Fibroblast of the conjunctiva (primary cell): ENCODE results near the gene CCM2.

Experiments
- DNase-seq: peaks from one replicate; pipeline ENCODE4 v3.0.0-alpha.2; 2010; ENCODE audit warnings: low read depth

Gene CCM2

DNA sequence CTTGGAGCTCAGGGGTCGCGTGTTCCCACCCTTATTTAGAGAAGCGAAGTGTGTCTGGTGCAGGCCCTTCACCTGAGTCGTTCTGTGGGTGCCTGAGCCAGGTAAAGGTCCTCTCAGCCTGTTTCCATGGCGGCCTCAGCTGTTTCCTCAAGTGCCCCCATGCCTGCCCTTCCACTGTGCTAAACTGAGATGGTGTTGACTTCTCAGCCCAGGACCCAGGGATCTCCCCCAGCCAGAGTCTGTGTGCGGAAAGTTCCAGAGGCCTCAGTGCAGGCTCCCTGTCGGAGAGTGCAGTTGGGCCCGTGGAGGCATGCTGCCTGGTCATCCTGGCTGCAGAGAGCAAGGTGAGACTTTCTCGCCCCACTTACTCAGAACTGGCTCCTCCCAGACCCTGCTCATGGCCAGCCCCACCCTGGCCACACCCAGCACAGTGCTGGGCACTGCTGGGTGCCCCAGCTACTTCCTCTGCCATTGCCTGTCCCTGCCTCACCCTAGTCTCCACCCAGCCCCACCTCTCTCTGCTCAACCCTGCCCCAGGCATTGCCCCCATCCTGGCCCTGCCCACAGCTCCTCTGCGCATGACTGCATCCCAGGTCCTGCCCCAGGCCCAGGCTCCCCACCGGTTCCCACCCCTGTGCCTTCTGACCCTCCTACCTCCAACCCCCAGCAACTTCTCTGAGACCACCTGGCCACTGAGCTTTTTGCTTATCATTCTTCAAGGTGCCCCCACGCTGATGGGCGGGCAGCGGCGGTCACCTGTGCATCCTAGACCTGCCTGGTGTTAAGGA lies 68.4 kb downstream of the CCM2 start:
- no peak for DNase-seq

DNA sequence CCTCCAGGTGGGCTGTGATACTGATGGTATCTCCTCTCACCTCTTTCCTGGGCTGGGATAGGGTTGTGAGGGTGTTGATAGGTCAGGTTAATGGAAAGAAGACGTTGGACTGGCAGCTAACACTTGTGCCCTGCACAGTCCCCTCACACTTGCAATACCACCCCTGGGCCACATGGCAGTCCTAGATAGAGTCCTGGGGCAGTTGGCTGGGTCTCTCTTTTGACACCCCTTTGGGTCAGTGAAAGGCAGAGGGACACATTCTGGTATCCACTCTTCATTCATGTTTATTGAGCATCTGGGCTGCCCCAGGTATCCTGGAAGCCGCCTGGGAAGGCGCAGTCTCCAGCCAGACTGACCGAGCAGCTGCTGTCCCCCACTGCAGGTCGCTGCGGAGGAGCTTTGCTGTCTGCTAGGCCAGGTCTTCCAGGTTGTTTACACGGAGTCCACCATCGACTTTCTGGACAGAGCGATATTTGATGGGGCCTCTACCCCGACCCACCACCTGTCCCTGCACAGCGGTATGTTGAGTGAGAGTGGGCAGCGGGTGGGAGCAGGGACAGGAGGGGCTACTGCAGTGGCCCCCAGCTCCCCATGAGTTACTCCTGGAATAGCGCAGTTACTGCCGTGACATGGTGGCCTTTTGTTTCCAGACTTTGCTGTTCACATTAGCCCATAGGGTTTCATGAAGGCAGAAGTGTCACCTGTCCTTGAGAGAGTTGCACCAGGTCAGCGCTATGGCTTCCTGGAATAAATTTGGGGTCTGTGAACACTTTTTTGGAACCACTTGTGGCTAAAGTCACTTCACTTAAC lies 69.6 kb downstream of the CCM2 start:
- DNase-seq = no peak

DNA sequence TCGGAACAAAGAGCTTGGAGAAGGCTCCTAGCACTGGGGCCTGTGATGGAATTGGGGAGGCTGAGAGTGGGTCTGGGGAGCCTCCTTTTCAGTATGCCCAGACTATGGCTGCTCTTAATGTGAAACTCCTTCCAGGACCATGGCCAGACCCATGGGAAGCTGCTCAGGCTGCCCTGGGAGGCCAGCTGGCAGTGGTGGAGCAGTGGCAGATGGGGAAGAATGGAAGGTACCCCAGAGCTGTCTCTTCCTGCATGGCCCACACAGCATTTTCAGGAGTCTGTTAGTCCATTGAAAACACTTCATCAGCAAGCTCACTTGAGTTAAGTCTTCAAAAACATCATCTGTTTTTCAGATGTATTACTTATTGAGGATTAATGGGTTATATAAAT lies 70.2 kb downstream of the CCM2 start:
- no peak for DNase-seq

DNA sequence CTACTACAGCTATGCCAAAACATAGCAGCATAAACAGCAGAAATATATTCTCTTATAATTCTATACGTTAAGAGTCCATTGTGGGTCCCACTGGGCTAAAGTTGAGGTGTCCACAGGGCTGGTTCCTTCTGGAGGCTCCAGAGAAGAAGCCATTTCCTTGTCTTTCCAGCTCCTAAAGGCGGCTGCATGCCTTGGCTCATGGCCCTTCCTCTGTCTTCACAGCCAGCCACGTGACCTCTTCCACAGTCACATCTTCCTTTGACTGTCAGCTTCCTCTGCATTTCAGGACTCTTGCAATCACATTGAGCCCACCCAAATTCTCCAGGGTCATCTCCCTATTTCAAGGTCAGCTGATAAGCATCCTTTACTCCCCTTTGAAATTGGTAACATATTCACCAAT lies 71.5 kb downstream of the CCM2 start:
- DNase-seq = no peak

DNA sequence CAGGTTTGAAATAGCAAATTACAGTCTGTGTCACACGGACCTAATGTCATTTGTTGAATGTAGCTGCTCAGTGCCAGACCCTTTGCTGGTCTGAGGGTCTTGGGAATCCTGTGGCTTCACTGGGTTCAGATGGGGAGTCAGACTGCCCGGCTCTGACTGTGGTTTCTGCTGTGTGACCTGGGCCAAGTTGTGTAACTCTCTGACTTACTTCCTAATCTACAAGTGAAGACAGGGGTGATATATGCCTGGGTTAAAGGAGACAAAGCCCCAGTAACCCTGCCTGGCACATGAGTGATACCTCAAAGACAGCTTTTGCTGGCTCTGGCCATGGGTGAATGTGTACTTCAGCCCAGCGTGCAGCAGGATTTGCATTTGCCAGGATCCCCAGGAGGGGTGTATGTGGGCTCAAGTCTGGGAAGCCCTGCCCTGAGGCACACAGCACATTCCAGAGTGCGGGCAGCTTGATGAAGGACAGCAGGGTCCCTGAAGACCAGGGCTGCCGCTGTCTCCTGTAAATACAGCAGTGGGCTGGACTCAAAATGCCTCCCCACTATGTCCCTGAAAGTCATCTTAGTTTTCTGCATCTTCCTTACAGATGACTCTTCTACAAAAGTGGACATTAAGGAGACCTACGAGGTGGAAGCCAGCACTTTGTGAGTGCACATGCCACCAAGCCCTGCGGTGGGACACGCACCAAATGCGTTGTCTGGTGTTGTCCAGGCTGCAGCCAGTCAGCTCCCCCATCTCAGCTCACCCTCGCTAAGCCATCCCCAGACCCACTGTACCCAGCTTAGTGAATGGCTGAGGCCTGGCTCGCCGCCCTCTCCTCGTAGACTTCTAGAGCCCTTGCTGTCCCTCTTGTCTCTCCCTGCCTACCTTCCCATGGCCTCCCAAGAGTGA lies 72.4 kb downstream of the CCM2 start:
- no peak for DNase-seq

DNA sequence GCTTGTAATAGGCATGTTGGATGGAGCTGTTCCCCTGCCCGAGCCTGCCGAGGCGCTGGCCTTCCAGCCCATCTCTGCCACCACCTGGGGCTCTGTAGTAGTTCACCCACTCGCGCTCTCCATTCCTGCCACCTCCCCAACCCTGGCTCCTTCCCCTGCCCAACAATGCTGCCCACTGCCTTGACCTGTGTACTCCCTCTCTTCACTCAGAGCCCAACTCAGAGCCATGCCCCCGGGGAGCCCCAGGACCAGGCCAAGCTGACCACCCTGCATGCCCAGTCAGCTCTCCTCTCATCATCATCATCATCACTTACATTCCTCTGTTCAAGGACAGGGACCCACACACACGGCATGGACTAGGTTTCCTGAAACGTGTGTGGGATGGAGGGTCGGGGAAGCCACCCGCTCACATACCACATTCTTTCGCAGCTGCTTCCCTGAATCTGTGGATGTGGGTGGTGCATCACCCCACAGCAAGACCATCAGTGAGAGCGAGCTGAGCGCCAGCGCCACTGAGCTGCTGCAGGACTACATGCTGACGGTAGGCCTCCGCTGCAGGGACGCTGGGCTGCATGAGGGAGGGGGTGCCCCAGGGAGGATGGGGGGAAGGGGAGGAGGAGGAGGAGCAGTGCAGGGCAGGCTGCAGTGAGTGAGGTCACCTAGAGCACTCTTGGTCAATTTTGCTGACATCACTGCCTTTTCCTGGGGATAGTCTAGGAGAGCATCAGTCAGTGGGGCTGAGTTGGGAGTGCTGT lies 73.2 kb downstream of the CCM2 start:
- DNase-seq = no peak

DNA sequence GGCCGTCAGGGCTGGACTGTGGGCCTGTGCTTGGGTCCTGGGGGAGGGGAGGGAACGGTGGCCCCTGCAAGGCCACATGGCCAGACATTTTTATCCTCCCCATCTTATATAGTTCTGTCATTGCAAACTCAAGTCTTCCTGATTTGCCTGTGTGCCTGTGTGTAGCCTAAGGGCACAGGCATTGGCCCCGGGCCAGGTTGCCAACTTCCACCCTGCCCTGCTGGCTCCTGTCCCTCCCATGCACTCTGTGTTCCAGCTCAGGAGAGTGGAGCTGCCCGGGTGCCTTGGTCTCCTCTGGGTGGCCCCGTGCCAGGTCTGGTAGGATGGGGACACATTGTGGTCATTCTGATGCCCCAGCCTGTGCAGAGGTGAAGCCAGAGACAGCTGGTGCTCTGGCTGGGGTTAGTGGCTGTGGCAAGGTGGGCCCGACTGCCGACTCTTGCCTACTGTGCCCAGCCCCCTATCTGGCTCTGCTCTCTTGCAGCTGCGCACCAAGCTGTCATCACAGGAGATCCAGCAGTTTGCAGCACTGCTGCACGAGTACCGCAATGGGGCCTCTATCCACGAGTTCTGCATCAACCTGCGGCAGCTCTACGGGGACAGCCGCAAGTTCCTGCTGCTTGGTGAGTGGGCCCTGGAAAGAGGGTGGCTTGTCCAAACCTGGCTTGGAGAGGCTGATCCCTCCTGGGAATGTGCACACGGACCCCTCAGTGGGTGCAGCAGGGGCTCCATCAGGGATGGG lies 74.0 kb downstream of the CCM2 start:
- DNase-seq = no peak

DNA sequence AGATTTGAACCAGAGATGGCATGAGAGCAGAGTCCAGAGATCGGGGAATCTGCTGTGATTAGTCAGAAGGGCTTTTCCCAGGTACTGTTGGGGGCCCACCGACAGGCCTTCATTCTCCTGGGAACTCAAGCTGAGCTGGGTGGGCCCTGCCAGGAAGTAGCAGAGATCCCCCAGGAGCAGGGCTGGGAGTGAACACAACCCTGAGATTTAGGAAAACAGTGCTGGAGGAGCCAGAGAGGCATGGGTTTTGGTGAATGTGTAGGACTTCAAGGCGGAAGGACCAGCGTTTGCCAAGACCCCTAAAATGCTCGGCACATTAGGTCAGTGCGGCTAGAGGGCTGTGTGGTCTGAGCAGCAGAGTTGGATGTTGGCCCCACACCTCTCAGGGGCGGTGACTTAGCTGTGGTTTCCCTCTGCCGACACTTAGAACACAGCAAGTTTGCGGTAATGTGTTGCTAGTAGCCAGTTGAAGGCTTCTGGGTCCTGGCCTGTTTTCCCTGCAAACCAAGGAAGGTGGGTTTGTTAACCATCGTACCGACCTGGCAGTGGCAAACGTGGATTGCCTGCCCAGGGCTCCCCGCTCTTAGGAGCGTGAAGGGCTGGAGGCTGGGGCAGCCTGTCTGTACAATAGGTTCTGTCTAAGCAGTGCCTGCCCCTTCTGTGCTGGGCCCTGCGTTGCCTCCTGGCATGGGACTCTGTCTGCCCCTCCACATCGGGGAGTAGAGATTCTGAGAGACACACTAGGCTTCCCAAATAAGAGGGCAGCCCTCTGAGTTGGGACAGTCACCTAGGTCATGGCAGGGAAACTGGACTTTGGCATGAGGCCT lies 74.7 kb downstream of the CCM2 start:
- no peak for DNase-seq

DNA sequence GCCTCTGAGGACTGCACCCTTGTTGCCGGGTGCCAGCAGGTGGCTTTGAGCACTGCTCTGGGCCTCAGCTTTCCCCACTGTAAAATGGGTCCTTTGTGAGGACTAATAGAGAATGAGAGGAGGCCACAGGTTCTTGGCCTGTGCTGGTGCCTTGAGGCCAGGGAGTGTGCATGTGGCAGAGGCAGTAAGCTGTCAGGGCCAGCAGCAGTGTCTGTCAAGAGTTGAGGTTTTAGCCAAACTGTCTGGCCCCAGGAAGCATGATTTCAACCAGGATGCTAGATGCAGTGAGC lies 75.3 kb downstream of the CCM2 start:
- no peak for DNase-seq

DNA sequence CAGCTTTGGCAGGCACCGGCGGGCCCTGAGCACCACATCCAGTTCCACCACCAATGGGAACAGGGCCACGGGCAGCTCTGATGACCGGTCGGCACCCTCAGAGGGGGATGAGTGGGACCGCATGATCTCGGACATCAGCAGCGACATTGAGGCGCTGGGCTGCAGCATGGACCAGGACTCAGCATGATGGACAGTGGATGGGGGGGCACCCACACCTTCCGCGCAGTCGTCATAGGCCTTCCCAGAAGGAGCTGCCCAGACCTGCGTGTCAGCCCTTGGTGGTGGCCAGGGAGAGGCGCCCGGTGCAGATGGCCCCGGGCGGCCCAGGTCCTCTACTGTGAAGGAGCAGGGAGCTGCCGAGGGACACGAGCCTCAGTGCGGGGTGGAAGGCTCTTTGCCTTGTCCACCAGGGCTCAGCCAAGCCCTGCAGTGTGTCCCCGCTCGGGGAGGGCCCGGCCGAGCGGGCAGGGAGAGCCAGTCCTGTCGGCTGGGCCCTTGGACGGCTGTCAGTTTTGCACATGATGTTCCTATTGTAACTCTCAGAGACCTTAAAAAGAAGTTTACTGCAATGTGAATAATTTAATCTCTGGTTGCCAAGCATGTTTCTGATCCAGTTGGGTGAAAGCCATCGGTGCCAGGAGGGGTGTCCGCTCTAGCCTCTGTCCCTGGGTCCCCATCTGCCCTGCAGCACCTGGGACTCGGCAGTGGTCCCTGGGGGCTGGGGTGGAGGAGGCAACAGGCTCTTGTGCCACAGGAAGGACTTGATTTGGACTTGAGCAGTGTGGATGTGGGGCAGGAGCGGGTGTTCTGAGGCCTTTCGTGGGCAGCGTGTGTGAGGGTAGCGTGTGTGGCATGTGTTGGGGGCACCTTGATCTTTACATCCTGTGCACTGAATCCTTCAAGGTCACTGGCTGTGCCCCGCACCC lies 76.1 kb downstream of the CCM2 start:
- no peak for DNase-seq

DNA sequence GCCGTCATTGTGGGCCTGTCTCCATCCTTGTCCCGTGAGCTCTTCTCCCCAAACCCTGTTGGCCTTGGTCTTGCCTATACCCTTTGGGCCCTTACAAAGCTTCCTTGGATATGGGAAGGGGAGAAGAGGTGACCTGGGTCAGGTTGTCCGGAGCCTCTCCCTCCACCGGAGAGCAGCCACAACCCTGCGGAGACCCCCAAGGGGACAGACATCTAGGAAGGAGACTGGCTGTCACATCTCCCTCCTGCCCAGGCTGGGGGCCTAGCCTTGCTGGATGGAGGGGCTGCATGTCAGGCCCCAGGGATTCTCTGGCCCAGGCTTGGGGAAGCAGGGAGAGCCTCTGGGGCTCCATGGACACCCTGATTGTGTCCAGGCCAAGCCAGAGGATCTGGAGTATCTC lies 76.9 kb downstream of the CCM2 start:
- no peak for DNase-seq

DNA sequence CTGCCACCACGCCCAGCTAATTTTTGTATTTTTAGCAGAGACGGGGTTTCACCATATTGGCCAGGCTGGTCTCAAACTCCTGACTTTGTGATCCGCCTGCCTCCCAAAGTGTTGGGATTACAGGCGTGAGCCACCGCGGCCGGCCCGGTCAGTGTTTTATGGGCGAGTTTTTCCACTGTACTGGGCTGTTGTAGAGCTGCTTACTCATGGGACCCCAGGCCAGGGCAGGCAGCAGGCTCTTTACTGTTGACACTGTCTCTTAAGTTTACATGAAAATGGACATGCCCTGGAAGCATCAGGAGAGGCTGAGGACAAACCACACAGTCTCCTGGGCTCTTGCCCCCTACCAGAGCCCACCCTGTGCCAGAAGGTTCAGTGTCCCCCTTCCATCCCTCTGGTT lies 77.6 kb downstream of the CCM2 start:
- no peak for DNase-seq

DNA sequence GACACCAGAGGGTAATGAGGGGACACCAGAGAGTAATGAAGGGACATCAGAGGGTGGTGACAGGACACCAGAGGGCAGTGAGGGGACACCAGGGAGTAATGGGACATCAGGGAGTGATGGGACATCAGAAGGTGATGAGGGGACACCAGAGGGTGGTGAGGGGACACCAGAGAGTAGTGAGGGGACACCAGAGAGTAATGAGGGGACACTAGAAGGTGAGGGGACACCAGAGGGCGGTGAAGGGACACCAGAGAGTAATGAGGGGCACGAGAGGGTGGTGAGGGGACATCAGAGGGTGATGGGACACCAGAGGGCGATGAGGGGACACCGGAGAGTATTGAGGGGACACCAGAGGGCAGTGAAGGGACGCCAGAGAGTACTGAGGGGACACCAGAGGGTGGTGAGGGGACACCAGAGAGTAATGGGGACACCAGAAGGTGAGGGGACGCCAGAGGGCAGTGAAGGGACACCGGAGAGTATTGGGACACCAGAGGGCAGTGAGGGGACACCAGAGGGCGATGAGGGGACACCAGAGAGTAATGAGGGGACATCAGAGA lies 78.2 kb downstream of the CCM2 start:
- DNase-seq = no peak

DNA sequence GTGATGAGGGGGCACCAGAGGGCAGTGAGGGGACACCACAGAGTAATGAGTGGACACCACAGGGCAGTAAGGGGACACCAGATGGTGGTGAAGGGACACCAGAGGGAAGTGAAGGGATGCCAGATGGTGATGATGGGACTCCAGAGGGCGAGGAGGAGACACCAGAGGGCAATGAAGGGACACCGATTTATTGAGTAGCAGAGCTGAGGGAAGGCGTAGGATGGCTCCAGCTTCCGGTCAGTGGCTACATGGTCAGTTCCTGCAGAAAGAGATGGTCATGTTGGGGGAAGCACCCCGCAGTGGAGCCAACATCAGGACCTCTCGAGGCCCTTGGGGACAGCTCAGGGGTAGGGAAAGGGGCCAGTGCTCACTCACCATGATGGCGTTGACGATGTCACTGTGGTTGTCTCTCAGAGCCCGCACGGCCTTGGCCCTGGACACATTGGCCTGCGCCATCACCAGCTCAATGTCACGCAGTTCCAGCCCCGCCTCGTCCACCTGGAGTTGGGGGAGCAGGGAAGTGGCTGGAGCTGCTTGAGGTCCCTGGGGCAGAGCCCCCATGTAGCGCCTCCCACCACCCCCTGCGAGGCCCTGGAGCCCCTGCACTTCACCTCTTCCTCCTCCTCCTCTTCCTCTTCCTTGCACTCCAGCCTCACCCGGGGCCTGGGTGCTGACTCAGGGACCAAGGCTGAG lies 80.4 kb downstream of the CCM2 start:
- DNase-seq = no peak

DNA sequence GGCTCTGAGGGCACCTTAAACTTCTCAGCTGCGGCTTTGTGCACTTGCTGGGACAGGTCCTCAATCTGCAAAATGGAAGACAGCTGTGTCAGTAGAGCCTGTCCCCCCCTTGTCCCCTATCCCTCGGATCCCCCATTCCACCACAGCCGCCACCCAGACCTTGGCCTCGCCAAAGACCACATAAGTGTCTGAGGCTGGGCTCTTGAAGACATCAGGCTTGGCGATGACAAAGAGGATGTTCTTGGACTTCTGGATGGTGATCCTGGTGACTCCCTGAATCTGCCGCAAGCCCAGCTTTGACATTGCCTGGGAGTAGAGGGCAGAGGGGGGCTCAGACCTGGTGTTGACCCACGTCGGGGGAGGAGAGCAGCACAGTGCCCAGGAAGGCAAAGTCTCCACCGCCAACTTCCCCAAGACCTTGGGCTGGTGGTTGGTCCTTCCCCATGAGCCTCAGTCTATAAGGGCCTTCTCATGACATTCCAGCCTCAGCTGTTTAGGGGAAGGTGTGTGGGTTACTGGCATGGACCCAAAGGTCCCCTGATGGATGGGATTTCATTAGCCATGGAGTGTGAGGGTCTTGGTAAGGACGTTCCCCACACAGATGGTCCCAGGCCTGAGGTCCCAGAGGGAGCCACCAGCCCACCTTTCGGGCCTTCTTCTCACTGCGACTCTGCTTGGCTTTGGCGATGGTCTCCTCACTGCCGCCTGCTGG lies 81.1 kb downstream of the CCM2 start:
- DNase-seq = no peak

DNA sequence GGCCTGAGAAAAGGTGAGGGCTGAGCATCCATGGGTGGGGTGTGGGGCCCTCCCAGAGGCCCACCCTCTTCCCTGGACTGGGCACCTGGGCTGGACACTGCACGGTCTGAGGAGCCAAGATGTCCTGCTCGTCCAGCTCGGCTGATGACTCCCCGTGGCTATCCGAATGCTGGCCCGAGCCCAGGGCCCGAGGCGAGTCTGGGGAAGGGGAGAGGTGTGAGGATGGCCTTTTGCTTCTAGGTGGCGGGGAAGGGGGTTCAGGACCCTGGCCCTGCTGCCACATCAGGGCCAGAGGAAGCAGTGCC lies 81.6 kb downstream of the CCM2 start:
- no peak for DNase-seq

DNA sequence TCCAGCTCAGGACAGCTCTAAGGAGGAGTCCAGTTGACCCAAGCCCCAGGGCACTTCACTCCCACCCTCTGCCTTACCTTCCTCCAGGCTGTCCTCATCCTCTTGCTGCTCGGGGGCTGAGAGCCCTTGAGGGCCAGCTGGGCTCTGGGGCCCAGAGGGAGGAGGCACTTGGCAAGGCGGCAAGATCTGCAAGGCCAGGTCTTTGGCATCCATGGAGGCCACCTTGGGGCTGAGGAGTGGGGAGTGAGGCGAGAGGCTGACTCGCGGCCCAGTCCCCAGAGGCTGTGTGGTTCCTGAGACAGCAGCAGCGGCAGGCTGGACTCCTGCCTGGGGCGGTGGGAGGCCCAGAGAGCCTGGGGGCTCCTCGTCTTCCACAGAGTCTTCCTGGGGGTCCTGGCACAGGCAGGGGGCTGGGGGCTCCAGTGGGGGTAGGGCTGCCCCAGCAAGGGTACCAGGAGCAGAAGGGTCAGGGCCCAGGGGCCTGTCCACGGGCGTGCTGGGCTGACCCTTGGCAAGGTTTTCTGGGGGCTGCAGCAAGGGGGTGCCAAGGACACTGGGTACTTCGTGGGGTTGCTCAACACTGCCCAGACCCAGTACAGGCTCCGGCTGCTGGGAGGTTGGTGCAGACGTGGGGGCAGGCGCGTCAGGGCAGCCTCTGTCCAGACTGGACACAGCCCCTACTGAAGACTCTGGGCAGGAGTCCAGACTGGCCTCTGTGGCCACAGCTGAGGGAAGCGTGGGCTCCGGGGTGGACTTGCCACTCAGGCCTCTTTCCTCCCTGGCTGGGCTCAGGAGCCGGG lies 82.2 kb downstream of the CCM2 start:
- no peak for DNase-seq
